ENCODE measurements around the gene TMEM156. TPM values are rescaled to one million over a fixed set of nuclear protein-coding genes. Genes with fewer than 3 reads are reported as not detected.

The TMEM156 gene
- total and polyA plus RNA-seq, 4 donors: 0.58 to 0.70 (median 0.64) TPM

DNA sequence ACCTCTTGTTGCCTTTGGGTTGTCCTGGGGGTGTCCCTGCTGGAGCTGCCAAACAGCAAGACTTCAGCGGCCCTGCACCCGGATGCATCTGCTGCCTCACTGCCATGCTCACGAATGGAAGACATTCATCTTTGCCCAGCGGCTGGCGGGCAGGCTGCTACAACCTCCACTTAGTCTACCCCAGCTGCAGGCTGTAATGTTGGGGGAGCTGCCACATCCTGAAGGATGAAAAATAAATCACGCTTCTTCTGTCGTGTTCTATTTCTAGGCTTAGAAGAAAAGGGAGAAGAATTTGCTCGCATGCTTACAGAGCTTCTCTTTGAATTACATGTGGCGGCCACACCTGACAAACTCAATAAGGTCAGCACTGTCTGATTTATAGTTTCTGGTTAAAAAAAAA, 103.2 kb downstream of the TMEM156 start:
- Histone ChIP-seq H3K27me3 (ENCODE audit: control insufficient read depth in 4 of 4, insufficient read depth in 4 of 4, low read length in 3 of 4) (no peaks in the 10 kb centered on the region), H3K4me1 (ENCODE audit: control insufficient read depth in 4 of 4, insufficient read depth in 4 of 4, low read length in 3 of 4) (no peaks in the 10 kb centered on the region), H3K27ac (ENCODE audit: low read depth in 1 of 2, low read length in 2 of 2) (no peak overlapping the region), H3K9ac (ENCODE audit: low read depth in 1 of 2, low read length in 2 of 2) (no peak overlapping the region), H3K36me3 (ENCODE audit: control insufficient read depth in 4 of 4, insufficient read depth in 3 of 4, low read depth in 1 of 4, low read length in 3 of 4) (peaks cover 9 to 76% (median 48%) of the 10 kb centered on the region in 4 donors), H3K9me3 (ENCODE audit: control insufficient read depth in 4 of 4, low read length in 3 of 4) (no peaks in the 10 kb centered on the region), H3K4me3 (ENCODE audit: low read depth in 1 of 3, low read length in 3 of 3) (no peak overlapping the region)
- DNase-seq (ENCODE audit: low spot score): no peak
- 93% methylated on average over 9 of the region's 9 CpGs for WGBS
- TF ChIP-seq JUND (IDR thresholded peaks at IDR 0.05) (no peak), GABPA (IDR thresholded peaks at IDR 0.05 in 1 of 2, conservative IDR thresholded peaks at IDR 0.05 in 1 of 2) (no peak), SP1 (IDR thresholded peaks at IDR 0.05) (no peak), HNF4A (conservative IDR thresholded peaks at IDR 0.05) (no peak), EGR1 (IDR thresholded peaks at IDR 0.05; ENCODE audit: low read depth in 2 of 2) (no peak), FOXA2 (IDR thresholded peaks at IDR 0.05) (no peak), RAD21 (IDR thresholded peaks at IDR 0.05) (no peak), FOXA1 (IDR thresholded peaks at IDR 0.05) (no peak), REST (IDR thresholded peaks at IDR 0.05) (no peak), NR2F2 (IDR thresholded peaks at IDR 0.05) (no peak), TAF1 (conservative IDR thresholded peaks at IDR 0.05) (no peak), RXRA (IDR thresholded peaks at IDR 0.05) (no peak), YY1 (IDR thresholded peaks at IDR 0.05) (no peak)
- TF ChIP-seq, protein P1, sequence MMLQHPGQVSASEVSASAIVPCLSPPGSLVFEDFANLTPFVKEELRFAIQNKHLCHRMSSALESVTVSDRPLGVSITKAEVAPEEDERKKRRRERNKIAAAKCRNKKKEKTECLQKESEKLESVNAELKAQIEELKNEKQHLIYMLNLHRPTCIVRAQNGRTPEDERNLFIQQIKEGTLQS (IDR thresholded peaks at IDR 0.05): no peak
- TF ChIP-seq, protein P2, sequence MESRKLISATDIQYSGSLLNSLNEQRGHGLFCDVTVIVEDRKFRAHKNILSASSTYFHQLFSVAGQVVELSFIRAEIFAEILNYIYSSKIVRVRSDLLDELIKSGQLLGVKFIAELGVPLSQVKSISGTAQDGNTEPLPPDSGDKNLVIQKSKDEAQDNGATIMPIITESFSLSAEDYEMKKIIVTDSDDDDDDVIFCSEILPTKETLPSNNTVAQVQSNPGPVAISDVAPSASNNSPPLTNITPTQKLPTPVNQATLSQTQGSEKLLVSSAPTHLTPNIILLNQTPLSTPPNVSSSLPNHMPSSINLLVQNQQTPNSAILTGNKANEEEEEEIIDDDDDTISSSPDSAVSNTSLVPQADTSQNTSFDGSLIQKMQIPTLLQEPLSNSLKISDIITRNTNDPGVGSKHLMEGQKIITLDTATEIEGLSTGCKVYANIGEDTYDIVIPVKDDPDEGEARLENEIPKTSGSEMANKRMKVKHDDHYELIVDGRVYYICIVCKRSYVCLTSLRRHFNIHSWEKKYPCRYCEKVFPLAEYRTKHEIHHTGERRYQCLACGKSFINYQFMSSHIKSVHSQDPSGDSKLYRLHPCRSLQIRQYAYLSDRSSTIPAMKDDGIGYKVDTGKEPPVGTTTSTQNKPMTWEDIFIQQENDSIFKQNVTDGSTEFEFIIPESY (IDR thresholded peaks at IDR 0.05): no peak
- TF ChIP-seq, protein P3, sequence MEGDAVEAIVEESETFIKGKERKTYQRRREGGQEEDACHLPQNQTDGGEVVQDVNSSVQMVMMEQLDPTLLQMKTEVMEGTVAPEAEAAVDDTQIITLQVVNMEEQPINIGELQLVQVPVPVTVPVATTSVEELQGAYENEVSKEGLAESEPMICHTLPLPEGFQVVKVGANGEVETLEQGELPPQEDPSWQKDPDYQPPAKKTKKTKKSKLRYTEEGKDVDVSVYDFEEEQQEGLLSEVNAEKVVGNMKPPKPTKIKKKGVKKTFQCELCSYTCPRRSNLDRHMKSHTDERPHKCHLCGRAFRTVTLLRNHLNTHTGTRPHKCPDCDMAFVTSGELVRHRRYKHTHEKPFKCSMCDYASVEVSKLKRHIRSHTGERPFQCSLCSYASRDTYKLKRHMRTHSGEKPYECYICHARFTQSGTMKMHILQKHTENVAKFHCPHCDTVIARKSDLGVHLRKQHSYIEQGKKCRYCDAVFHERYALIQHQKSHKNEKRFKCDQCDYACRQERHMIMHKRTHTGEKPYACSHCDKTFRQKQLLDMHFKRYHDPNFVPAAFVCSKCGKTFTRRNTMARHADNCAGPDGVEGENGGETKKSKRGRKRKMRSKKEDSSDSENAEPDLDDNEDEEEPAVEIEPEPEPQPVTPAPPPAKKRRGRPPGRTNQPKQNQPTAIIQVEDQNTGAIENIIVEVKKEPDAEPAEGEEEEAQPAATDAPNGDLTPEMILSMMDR (IDR thresholded peaks at IDR 0.05; ENCODE audit: low read depth, low read length, missing input control): no peak

- Histone ChIP-seq H3K27ac (ENCODE audit: low read depth in 1 of 2, low read length in 2 of 2) (no peak overlapping the region), H3K36me3 (ENCODE audit: control insufficient read depth in 4 of 4, insufficient read depth in 3 of 4, low read depth in 1 of 4, low read length in 3 of 4) (peaks cover 9 to 76% (median 47%) of the 10 kb centered on the region in 4 donors), H3K9ac (ENCODE audit: low read depth in 1 of 2, low read length in 2 of 2) (no peak overlapping the region), H3K4me3 (ENCODE audit: low read depth in 1 of 3, low read length in 3 of 3) (no peak overlapping the region), H3K9me3 (ENCODE audit: control insufficient read depth in 4 of 4, low read length in 3 of 4) (no peaks in the 10 kb centered on the region), H3K27me3 (ENCODE audit: control insufficient read depth in 4 of 4, insufficient read depth in 4 of 4, low read length in 3 of 4) (no peaks in the 10 kb centered on the region), H3K4me1 (ENCODE audit: control insufficient read depth in 4 of 4, insufficient read depth in 4 of 4, low read length in 3 of 4) (no peaks in the 10 kb centered on the region)
- WGBS: 96% methylated on average over 3 of the region's 3 CpGs
- DNase-seq (ENCODE audit: low spot score): no peak
- TF ChIP-seq, protein P1 (IDR thresholded peaks at IDR 0.05): no peak
- TF ChIP-seq, protein P2 (IDR thresholded peaks at IDR 0.05): no peak
- TF ChIP-seq SP1 (IDR thresholded peaks at IDR 0.05) (no peak), JUND (IDR thresholded peaks at IDR 0.05) (no peak), HNF4G (IDR thresholded peaks at IDR 0.05) (no peak), YY1 (IDR thresholded peaks at IDR 0.05) (no peak), FOXA1 (IDR thresholded peaks at IDR 0.05) (no peak), GABPA (IDR thresholded peaks at IDR 0.05 in 1 of 2, conservative IDR thresholded peaks at IDR 0.05 in 1 of 2) (no peak), TAF1 (conservative IDR thresholded peaks at IDR 0.05) (no peak), FOXA2 (IDR thresholded peaks at IDR 0.05) (no peak), REST (IDR thresholded peaks at IDR 0.05) (no peak)
Measured at GRCh38 chr4:38928568-38928967, 103.6 kb downstream of the TMEM156 start.
